ENCODE measurements around the gene BLVRB.

DNA sequence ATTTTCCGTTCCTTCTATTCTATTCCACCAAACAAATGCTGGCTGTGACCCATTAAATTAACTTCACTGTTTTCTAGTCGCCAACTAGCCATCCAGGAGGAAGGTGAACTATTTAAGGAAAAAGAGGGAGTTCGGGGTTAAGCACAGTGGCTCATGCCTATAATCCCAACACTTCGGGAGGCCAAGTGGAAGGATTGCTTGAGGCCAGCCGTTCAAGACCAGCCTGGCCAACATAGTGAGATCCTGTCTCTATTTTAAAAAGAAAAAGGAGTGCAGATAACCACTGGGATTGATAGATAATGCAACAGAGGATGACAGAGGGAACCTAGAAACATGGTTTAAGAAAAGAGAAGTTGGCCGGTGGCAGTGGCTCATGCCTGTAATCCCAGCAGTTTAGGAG, 45.9 kb upstream of the BLVRB start:
- TF ChIP-seq, protein P1, sequence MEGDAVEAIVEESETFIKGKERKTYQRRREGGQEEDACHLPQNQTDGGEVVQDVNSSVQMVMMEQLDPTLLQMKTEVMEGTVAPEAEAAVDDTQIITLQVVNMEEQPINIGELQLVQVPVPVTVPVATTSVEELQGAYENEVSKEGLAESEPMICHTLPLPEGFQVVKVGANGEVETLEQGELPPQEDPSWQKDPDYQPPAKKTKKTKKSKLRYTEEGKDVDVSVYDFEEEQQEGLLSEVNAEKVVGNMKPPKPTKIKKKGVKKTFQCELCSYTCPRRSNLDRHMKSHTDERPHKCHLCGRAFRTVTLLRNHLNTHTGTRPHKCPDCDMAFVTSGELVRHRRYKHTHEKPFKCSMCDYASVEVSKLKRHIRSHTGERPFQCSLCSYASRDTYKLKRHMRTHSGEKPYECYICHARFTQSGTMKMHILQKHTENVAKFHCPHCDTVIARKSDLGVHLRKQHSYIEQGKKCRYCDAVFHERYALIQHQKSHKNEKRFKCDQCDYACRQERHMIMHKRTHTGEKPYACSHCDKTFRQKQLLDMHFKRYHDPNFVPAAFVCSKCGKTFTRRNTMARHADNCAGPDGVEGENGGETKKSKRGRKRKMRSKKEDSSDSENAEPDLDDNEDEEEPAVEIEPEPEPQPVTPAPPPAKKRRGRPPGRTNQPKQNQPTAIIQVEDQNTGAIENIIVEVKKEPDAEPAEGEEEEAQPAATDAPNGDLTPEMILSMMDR (IDR thresholded peaks at IDR 0.05 in 2 of 3, conservative IDR thresholded peaks at IDR 0.05 in 1 of 3; ENCODE audit: borderline replicate concordance in 1 of 3, insufficient read depth in 1 of 3, low read depth in 2 of 3, low read length in 2 of 3) = no peak
- no peak for TF ChIP-seq POLR2AphosphoS5 (IDR thresholded peaks at IDR 0.05; ENCODE audit: low read depth, low read length)
- no peak for TF ChIP-seq EZH2 (IDR thresholded peaks at IDR 0.05)
- no peak for TF ChIP-seq POLR2A (IDR thresholded peaks at IDR 0.05; ENCODE audit: borderline replicate concordance, extremely low read depth, insufficient read depth, insufficient read length)
- TF ChIP-seq, protein P2, sequence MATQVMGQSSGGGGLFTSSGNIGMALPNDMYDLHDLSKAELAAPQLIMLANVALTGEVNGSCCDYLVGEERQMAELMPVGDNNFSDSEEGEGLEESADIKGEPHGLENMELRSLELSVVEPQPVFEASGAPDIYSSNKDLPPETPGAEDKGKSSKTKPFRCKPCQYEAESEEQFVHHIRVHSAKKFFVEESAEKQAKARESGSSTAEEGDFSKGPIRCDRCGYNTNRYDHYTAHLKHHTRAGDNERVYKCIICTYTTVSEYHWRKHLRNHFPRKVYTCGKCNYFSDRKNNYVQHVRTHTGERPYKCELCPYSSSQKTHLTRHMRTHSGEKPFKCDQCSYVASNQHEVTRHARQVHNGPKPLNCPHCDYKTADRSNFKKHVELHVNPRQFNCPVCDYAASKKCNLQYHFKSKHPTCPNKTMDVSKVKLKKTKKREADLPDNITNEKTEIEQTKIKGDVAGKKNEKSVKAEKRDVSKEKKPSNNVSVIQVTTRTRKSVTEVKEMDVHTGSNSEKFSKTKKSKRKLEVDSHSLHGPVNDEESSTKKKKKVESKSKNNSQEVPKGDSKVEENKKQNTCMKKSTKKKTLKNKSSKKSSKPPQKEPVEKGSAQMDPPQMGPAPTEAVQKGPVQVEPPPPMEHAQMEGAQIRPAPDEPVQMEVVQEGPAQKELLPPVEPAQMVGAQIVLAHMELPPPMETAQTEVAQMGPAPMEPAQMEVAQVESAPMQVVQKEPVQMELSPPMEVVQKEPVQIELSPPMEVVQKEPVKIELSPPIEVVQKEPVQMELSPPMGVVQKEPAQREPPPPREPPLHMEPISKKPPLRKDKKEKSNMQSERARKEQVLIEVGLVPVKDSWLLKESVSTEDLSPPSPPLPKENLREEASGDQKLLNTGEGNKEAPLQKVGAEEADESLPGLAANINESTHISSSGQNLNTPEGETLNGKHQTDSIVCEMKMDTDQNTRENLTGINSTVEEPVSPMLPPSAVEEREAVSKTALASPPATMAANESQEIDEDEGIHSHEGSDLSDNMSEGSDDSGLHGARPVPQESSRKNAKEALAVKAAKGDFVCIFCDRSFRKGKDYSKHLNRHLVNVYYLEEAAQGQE (IDR thresholded peaks at IDR 0.05; ENCODE audit: low read depth) = no peak
